HCT116 (cell line): ENCODE measurements around the gene SLC28A3. TPM values are rescaled to one million over a fixed set of nuclear protein-coding genes. Genes with fewer than 3 reads are reported as not detected.

ENCODE experiments used
- ATAC-seq: fragments of 200-7000 bp; cut with Tn5 transposase; 2 replicates; pipeline ENCODE4 v1.9.1; 2020; ENCODE audit warnings: mild to moderate bottlenecking, moderate library complexity
- BruUV-seq: library from RNA; stranded (reverse); fragments of 400-500 nt; replicated peaks from 2 replicates; lab custom pipeline; 2021; lab: Mats Ljungman, UMichigan
- CTCF ChIA-PET: fragments of 300-600 bp; sonication (Branson Sonifier 250); formaldehyde crosslinking; loops from one replicate; lab custom pipeline; 2021; ENCODE audit warnings: antibody characterized with exemption; lab: Charles Lee
- POLR2A ChIA-PET: fragments of 300-600, 350-600 bp; sonication (Branson Sonifier 250); formaldehyde crosslinking; loops from one replicate; lab custom pipeline; 2021; ENCODE audit warnings: antibody characterized with exemption; lab: Charles Lee
- RAD21 ChIA-PET, 2 experiments: fragments of 300-600 bp; sonication (Branson Sonifier 250); formaldehyde crosslinking; loops; one replicate each; lab custom pipeline; 2023; ENCODE audit warnings: low total read pairs in 2 of 2; ENCODE audit not compliant: uncharacterized antibody in 2 of 2, unreplicated experiment in 2 of 2, low non-redundant PET in 1 of 2; lab: Charles Lee
- DNase-seq: peaks from one replicate; pipeline ENCODE4 v3.0.0-alpha.2; 2010; ENCODE audit warnings: low read depth, low spot score
- H2AFZ ChIP-seq: fragments of 200-600 bp; shearing (Covaris generic), sonication (generic); 2 replicates; pipeline ENCODE4 v1.6.1; 2017; ENCODE audit warnings: low read depth, mixed run types, mixed read lengths, antibody characterized with exemption, low read length; ENCODE audit not compliant: poor library complexity, severe bottlenecking
- H3K27ac ChIP-seq: 2 replicates; pipeline ENCODE4 v1.5.1; 2012; ENCODE audit warnings: low read depth, low read length
- H3K27me3 ChIP-seq: fragments of 200-600 bp; sonication (generic); 2 replicates; pipeline ENCODE4 v1.6.1; 2016; ENCODE audit warnings: mixed run types, low read length, mixed read lengths; ENCODE audit not compliant: insufficient read depth
- H3K36me3 ChIP-seq, 2 experiments: fragments of 200-500 bp in 1 of 2; fragments of 200-600 bp in 1 of 2; sonication (Bioruptor generic) in 1 of 2; sonication (generic) in 1 of 2; 2 replicates each; pipeline versions ENCODE4 v1.5.1 to v1.6.1; 2014 to 2016; ENCODE audit warnings: low read length in 2 of 2, inconsistent platforms in 1 of 2, mixed read lengths in 1 of 2, mixed run types in 1 of 2; ENCODE audit not compliant: insufficient read depth in 2 of 2, control insufficient read depth in 1 of 2
- H3K4me1 ChIP-seq, 2 experiments: fragments of 200-600 bp in 1 of 2; sonication (generic) in 1 of 2; 2 replicates each; pipeline versions ENCODE4 v1.5.1 to v1.6.1; 2012 to 2017; ENCODE audit warnings: low read length in 2 of 2, inconsistent platforms in 1 of 2, mild to moderate bottlenecking in 1 of 2, mixed read lengths in 1 of 2, mixed run types in 1 of 2, moderate library complexity in 1 of 2; ENCODE audit not compliant: insufficient read depth in 2 of 2, control insufficient read depth in 1 of 2
- H3K4me2 ChIP-seq: fragments of 200-600 bp; sonication (generic); 2 replicates; pipeline ENCODE4 v1.6.1; 2017; ENCODE audit warnings: mixed run types, low read length, mixed read lengths
- H3K4me3 ChIP-seq, 2 experiments: fragments of 200-600 bp in 1 of 2; sonication (generic) in 1 of 2; replicated peaks in 1 of 2; 2 replicates each; pipeline ENCODE4 v1.5.1; 2011 to 2016; ENCODE audit warnings: low read length in 2 of 2, control low read depth in 1 of 2, low read depth in 1 of 2, mild to moderate bottlenecking in 1 of 2, mixed read lengths in 1 of 2, mixed run types in 1 of 2
- H3K79me2 ChIP-seq: fragments of 200-600 bp; sonication (generic); 2 replicates; pipeline ENCODE4 v1.6.1; 2017; ENCODE audit warnings: mild to moderate bottlenecking, mixed run types, low read length, moderate library complexity, mixed read lengths; ENCODE audit not compliant: insufficient read depth
- H3K9ac ChIP-seq: fragments of 200-600 bp; sonication (generic); 2 replicates; pipeline ENCODE4 v1.6.1; 2016; ENCODE audit warnings: low read length, mixed read lengths
- H3K9me2 ChIP-seq: fragments of 200-600 bp; sonication (generic), shearing (Covaris generic); 2 replicates; pipeline ENCODE4 v1.6.1; 2017; ENCODE audit warnings: mixed run types, mild to moderate bottlenecking, moderate library complexity; ENCODE audit not compliant: insufficient read depth
- H3K9me3 ChIP-seq, 2 experiments: fragments of 200-500 bp in 1 of 2; fragments of 200-600 bp in 1 of 2; sonication (Bioruptor generic) in 1 of 2; sonication (generic) in 1 of 2; 2 replicates each; pipeline ENCODE4 v1.6.1; 2014 to 2017; ENCODE audit warnings: low read length in 2 of 2, mixed read lengths in 2 of 2, inconsistent platforms in 1 of 2, low read depth in 1 of 2, mild to moderate bottlenecking in 1 of 2, mixed run types in 1 of 2, moderate library complexity in 1 of 2; ENCODE audit not compliant: control insufficient read depth in 1 of 2, insufficient read depth in 1 of 2
- H4K20me1 ChIP-seq: fragments of 200-600 bp; sonication (generic), shearing (Covaris generic); 2 replicates; pipeline ENCODE4 v1.6.1; 2017; ENCODE audit warnings: mixed run types, mild to moderate bottlenecking, moderate library complexity; ENCODE audit not compliant: insufficient read depth
- EGR1 ChIP-seq: IDR thresholded peaks from 2 replicates; pipeline ENCODE4 v1.6.1; 2012; ENCODE audit warnings: low read depth
- SP1 ChIP-seq: IDR thresholded peaks from 2 replicates; pipeline ENCODE4 v1.6.1; 2012; ENCODE audit warnings: low read depth
- TCF7L2 ChIP-seq: IDR thresholded peaks from 2 replicates; pipeline ENCODE4 v1.7.0; 2011; ENCODE audit warnings: borderline replicate concordance, inconsistent platforms; ENCODE audit not compliant: insufficient read depth, insufficient read length; ENCODE audit errors: extremely low read depth
- YY1 ChIP-seq: IDR thresholded peaks from 2 replicates; pipeline ENCODE4 v1.6.1; 2011; ENCODE audit warnings: low read length, low read depth, moderate library complexity, mild to moderate bottlenecking; ENCODE audit not compliant: insufficient replicate concordance; ENCODE audit errors: extremely low read depth
- ZNF274 ChIP-seq: fragments of 200-500 bp; sonication (Bioruptor generic); IDR thresholded peaks from 2 replicates; pipeline ENCODE4 v1.6.1; 2014; ENCODE audit warnings: mild to moderate bottlenecking, low read depth, low read length, inconsistent platforms
- intact Hi-C: fragments of 100-400 bp; cut with micrococcal nuclease; formaldehyde crosslinking; loops from 2 replicates; pipeline ENCODE4 v1.10.0; 2022
- total RNA-seq: library from RNA; stranded (reverse); gene quantifications from one replicate; pipeline ENCODE4 v1.2.1, GENCODE V29; 2021; ENCODE audit not compliant: unreplicated experiment
- TF ChIP-seq, protein P1 (sequence below): IDR thresholded peaks from 2 replicates; pipeline ENCODE4 v1.6.1; 2012
- TF ChIP-seq, protein P2 (sequence below): IDR thresholded peaks from 2 replicates; pipeline ENCODE4 v1.6.1; 2011; ENCODE audit warnings: mild to moderate bottlenecking, low read length, moderate library complexity; ENCODE audit not compliant: insufficient replicate concordance; ENCODE audit errors: extremely low read depth
- TF ChIP-seq, protein P3 (sequence below), 3 experiments: fragments of 200-600 bp in 1 of 3; sonication (generic) in 1 of 3; IDR thresholded peaks in 2 of 3; conservative IDR thresholded peaks in 1 of 3; 2 replicates each; pipeline ENCODE4 v1.5.1; 2012 to 2017; ENCODE audit warnings: low read depth in 2 of 3, low read length in 2 of 3, antibody characterized with exemption in 1 of 3, borderline replicate concordance in 1 of 3, control low read depth in 1 of 3, mild to moderate bottlenecking in 1 of 3, mixed read lengths in 1 of 3, mixed run types in 1 of 3, moderate library complexity in 1 of 3; ENCODE audit not compliant: insufficient read depth in 1 of 3

The SLC28A3 gene
- total RNA-seq, 1 experiment from 2014 or later, result not detected

DNA sequence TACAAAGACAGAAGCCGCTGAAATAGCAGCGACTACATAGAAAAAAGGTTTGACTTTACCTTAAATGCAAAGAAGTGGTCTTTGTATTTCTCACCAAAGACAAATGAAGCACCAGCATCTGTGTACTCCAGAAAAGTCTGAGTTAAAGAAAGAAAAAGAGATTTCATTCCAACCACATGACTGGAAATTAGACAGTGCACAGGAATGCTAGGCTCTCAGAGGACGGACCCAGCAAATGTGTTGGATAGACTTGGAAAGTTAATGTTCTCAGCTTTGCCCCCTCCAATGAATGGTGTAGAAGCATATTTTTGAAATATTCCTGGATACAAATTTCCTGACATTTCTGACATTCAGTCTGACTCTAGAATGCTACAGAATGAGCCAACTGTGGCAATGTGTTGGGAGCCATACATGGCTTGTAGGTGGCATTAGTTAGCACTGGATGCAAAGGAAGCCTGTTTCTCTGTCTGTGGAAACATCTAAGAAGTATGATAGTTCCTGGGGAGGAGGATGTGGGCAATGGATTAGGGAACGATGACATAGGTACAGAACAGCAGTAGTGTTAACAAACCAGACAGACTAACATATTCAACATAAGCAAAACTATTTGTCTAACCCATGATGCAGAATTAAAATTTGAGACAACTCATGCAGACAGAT lies 43.3 kb downstream of the SLC28A3 start:
- Histone ChIP-seq H3K9ac (no peak overlapping the region), H3K36me3 (no peaks in the 10 kb centered on the region), H3K4me1 (peaks cover 0 to 8% of the 10 kb centered on the region in 2 experiments; a peak in 3 of 4 replicates), H3K4me2 (no peak overlapping the region), H3K4me3 (no peak overlapping the region), H3K27ac (no peak overlapping the region), H3K9me2 (no peaks in the 10 kb centered on the region), H4K20me1 (no peaks in the 10 kb centered on the region), H3K9me3 (no peaks in the 10 kb centered on the region), H3K27me3 (no peaks in the 10 kb centered on the region), H3K79me2 (no peaks in the 10 kb centered on the region), H2AFZ (no peak overlapping the region)
- intact Hi-C loops, result no loop called here
- TF ChIP-seq, protein P1, sequence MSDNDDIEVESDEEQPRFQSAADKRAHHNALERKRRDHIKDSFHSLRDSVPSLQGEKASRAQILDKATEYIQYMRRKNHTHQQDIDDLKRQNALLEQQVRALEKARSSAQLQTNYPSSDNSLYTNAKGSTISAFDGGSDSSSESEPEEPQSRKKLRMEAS, result no peak
- TF ChIP-seq EGR1, result no peak
- no peak for TF ChIP-seq YY1
- no peak for TF ChIP-seq ZNF274
- TF ChIP-seq, protein P2, sequence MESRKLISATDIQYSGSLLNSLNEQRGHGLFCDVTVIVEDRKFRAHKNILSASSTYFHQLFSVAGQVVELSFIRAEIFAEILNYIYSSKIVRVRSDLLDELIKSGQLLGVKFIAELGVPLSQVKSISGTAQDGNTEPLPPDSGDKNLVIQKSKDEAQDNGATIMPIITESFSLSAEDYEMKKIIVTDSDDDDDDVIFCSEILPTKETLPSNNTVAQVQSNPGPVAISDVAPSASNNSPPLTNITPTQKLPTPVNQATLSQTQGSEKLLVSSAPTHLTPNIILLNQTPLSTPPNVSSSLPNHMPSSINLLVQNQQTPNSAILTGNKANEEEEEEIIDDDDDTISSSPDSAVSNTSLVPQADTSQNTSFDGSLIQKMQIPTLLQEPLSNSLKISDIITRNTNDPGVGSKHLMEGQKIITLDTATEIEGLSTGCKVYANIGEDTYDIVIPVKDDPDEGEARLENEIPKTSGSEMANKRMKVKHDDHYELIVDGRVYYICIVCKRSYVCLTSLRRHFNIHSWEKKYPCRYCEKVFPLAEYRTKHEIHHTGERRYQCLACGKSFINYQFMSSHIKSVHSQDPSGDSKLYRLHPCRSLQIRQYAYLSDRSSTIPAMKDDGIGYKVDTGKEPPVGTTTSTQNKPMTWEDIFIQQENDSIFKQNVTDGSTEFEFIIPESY, result no peak
- TF ChIP-seq, protein P3, sequence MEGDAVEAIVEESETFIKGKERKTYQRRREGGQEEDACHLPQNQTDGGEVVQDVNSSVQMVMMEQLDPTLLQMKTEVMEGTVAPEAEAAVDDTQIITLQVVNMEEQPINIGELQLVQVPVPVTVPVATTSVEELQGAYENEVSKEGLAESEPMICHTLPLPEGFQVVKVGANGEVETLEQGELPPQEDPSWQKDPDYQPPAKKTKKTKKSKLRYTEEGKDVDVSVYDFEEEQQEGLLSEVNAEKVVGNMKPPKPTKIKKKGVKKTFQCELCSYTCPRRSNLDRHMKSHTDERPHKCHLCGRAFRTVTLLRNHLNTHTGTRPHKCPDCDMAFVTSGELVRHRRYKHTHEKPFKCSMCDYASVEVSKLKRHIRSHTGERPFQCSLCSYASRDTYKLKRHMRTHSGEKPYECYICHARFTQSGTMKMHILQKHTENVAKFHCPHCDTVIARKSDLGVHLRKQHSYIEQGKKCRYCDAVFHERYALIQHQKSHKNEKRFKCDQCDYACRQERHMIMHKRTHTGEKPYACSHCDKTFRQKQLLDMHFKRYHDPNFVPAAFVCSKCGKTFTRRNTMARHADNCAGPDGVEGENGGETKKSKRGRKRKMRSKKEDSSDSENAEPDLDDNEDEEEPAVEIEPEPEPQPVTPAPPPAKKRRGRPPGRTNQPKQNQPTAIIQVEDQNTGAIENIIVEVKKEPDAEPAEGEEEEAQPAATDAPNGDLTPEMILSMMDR (IDR thresholded peaks at IDR 0.05 in 2 of 3, conservative IDR thresholded peaks at IDR 0.05 in 1 of 3; ENCODE audit: borderline replicate concordance in 1 of 3, insufficient read depth in 1 of 3, low read depth in 2 of 3, low read length in 2 of 3), result no peak
- no peak for TF ChIP-seq TCF7L2
- TF ChIP-seq SP1, result no peak
- no TSS peak for BruUV-seq
- DNase-seq (no peak), ATAC-seq (no peak)
- POLR2A ChIA-PET, result no interaction called here
- RAD21 ChIA-PET, result no interaction called here
- CTCF ChIA-PET, result no interaction called here
